Measurements from ENCODE around the gene DUSP5.

Gene DUSP5

DNA sequence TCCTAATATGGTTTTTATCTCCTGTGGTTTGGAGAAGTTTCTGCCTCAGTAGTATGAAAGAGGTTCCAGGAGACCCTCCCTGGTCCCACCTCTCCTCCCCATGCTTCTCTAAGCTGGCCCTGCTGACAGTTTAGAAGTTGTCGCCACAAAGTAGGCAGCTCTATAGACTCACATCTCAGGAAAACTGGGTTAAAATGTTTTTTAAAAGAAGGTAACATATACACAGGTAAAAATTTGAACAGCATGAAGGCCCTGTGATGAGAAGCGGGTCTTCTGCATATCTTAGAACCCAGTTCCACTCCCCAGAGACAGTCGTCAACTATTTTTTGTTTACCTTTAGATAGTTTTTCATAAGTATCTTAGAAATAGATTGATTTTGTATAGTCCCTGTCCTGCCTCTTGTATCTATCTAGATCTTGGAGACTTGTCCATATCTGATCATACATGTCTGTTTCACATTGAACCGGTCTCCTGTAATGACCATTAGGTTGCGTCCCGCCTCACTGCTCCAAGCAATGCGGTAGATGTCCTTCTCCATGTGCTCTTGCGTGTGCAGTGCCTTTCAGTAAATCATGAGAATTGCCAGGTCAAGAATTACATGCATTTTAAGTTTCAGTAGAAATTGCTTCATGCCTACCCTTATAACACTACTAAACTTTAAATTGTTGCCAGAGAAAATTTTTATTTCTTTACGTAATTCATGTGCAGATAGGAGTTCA, 2.2 kb downstream of the DUSP5 start:
- DNase-seq (ENCODE audit: low spot score): no peak

DNA sequence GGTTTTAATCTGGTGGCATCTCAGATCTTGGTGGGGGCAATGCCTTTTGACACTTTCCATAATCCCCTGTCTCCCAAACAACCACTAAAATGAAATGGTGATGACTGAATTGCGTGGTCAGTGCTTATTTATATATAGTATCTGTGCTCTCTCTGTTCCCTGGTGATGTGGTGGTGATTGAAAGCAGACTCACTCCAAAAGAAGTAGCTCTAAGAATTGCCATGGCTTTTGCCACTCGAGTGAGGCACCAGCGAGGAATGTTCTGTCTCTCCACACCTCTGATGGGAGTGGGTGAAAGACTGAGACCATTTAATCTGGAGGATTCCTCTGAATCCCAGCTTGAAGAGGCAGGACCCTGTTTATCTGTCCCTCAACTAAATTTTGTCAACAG, 2.8 kb downstream of the DUSP5 start:
- no peak for DNase-seq (ENCODE audit: low spot score)

DNA sequence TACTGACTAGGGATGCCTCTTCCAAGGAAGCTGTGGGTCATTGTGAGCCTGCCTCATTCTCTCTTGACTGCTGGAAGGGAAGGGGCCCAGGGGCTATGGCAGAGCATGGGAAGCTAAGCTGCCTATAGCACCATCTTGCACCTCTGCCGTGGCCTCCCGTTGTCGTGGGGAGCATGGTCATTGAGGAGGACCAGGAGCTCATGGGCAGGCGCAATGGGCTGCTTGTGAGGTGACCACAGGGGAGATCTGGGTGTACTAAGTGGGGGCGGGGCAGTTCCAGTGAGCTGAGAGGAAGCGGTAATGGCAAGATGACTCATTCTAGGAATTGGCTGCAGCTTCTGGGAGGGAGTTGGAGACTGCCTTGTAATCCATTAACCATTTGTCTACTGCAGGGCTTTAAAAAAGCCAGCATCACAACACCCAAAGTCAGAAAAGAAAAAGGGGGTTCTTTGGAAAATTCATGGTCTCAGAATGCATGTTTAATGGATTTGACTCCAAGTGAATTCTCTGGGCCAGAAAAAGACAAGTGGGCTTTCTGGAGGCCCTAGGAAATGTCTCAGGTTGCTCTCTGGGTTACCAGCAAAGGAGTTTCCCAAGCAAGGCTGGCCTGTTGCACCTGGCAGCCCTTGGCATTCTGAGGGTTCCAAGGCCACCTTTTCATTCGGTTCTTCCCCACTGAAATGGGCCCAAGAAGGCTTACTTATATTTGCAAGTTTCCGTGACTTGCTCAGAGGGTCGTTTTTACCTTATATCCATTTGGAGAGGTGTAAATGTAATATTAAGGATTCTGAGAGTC, 3.6 kb downstream of the DUSP5 start:
- no peak for DNase-seq (ENCODE audit: low spot score)

DNA sequence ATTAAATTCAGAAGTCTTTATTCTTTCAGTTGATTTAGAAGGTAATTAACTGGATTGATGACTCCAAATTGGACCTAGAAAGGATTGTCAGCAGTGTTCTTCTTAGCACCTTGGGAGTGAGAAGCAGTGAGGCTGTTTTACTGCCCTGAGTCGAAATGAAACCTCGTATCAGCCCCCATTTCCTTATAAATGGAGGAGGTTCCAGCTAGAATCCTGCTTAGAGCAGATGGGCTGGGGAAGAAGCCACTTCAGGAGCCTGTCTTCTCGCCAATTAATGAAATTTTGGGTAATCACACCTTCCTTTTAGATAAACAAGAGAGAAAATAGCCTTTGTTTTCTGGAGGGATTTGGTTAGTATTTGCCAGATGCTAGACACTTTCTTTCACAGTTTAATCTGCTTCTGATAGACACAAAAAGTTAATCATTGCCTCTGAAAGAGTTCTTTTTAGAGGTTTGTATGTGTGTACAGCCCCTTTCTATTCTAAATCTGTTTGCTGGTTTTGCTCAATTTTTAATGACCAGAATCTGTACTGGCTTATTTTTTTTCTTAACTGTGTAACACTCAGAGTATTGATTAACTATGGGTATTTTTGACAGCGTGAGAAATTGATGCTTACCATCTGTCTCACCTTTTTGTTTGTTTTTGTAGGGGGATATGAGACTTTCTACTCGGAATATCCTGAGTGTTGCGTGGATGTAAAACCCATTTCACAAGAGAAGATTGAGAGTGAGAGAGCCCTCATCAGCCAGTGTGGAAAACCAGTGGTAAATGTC, 4.6 kb downstream of the DUSP5 start:
- DNase-seq (ENCODE audit: low spot score): no peak

DNA sequence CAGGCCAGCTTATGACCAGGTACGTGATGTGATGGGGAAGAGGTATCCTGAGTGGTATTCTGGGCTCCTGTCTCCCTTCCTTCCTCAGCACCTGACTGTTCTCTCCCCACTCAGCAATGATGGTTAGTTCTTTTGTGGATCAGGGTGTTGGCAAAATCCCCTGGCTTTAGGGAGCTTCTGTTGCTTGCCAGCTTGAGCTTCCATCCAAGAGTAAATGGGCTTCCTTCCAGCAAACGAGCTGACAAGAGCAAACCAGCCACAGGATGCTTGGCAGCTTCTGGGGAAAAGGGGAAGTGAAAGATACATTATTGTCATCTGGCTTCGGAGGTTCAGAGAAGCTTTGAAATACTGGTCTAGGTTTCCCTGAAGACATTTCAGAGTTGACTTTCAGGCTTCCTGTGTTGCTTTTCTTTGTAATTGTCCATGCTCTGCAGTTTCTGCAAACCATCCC, 5.2 kb downstream of the DUSP5 start:
- no peak for DNase-seq (ENCODE audit: low spot score)

DNA sequence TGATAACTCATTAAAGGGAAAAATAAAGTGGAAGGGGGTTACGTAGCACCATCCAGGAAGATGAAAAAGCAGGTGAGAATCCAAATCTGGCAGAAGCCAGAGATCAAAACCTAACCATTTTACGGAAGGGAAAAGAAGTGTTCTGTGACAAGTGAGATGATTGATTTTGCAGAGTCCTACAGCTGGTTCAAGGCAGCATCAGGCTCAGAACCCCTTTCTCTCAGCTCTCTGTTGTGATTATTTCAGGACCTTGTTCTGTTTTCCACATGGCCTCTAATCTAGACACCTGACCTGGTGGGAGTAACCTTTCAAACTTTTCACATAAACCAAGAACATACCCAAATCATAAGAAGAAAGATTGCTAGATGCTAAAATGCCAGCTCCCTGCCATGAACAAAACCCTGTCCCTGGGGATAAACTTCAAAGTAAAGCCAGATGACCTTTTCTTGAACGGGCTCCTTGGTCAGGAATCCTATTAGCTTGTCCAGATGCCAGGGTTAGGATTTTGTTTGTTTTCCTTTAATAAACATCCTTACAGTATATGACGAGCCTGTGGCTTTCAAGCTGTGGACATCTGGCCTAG, 5.9 kb downstream of the DUSP5 start:
- DNase-seq (ENCODE audit: low spot score): no peak

DNA sequence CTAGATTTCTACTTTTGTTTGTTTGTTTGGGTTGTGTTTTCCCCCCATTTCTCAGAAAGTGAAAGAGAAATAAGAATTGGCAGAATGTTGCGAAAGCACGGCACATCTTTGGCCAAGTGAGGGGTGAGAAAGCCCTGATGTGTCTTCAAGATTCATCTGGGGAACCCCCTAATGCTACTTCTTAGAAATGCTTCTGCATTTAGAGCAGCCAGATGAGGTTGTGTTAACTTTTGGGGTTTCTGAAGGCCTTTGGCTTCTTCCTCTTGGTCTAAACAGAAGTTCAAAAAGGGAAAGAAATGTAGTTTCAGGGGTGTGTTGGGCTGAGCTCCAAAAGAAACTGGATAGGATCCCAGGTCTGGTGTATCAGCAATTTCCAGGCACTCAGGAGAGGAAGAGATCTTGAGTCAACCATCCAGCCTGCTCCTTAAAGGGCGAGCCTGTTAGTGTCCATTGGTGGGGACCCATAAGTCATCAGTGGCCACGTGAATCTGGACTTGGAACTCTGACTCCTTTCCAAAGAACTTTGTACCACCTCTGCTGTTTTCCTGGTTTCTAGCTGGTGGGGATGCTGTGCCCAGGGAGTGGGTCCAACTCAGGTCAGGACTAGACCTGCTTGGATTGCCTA, 6.5 kb downstream of the DUSP5 start:
- no peak for DNase-seq (ENCODE audit: low spot score)

DNA sequence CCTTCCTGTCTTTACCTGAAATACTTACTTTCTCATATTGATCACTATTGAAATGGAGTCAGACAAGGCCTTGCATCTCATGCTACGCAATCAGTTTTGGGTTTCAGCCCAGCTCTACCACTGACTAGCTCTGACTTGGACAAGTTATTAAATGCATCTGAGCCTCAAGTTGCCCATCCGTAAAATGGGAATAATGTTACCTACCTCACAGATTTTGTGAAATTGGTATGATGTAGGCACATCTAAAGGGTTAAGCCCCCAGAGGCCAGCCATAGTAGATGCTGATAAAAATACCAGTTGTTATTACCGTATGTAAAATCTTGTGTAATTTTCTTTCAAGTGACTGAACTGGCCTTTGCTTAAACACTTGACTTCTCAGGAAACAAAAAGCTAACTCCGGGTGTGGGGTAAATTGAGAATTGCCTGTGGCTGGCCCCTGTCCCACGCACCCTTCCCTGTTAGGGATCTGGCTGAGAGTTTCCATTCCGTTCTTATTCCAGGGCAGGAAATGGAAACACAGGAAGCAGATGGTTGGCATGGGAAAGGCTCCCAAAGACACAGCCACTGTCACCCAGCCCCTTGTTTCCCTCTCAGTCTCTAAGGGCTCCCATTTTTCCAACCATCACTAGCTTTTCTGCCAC, 7.5 kb downstream of the DUSP5 start:
- no peak for DNase-seq (ENCODE audit: low spot score)

DNA sequence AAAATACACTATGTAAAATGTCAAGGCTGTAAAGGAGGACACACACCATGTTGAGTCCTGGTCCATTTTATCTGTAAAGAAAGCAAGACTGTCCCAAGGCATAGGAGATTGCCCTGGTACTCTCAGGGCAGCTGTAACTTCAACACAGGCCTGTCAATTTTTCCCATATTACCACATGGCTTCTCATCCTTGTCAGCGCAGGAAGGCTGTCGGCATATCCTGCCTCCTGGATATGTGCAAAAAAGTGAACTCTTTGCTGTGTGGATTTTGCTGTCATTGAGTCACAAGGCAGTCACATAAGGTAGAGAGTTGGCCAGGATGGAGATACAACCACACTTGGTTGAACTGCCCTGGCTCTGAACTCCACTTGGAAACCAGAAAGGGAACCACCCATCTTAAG, 8.7 kb downstream of the DUSP5 start:
- DNase-seq (ENCODE audit: low spot score): no peak

DNA sequence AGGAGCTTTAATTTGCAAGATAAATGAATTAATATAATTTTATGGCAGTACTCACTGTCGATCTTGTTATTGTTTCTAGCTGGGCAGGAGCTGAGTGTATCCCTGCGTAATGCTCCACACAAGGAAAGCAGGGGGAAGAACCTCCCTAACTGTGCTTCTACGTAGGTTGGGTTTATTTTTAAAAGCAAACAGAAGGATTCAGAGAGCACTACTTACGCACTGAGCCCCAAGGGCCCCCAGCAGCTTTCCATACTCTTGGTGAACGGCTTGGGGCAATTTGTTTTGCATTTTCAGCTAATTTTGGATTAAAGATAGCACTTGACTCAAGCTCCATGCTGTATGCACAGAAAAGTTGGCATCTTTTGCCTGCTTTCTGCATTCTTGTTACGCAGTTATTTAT, 9.6 kb downstream of the DUSP5 start:
- DNase-seq (ENCODE audit: low spot score): no peak

DNA sequence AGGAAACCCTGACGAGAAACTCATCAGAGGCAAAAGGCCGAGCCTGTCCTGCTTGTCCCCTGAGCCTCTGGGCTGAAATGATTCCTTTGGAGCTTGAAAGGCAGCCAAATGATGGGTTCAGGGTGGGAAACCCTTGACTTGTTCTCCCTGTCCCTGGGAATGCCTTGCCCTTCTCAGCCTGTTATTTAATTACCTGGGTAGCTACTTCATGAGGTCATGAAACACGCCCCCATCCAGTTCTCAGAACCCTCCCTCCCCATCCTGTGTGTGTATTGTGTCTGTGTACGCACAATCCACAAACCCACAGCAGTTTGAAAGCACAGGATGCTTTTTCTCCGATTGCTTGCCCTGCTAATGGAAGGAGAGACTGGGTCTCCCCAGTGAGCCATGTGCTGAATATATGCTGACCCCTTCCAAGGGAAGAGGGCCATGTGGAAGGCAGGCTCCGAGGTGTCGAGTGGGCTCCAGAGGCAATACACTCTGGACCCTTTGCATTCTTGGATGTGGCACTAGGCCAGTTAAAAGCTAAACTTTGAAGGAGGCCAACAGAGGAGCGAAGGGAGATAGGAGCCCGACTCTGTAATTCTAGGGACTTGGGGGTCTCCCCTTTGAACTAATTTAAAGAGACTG, 10.6 kb downstream of the DUSP5 start:
- no peak for DNase-seq (ENCODE audit: low spot score)

DNA sequence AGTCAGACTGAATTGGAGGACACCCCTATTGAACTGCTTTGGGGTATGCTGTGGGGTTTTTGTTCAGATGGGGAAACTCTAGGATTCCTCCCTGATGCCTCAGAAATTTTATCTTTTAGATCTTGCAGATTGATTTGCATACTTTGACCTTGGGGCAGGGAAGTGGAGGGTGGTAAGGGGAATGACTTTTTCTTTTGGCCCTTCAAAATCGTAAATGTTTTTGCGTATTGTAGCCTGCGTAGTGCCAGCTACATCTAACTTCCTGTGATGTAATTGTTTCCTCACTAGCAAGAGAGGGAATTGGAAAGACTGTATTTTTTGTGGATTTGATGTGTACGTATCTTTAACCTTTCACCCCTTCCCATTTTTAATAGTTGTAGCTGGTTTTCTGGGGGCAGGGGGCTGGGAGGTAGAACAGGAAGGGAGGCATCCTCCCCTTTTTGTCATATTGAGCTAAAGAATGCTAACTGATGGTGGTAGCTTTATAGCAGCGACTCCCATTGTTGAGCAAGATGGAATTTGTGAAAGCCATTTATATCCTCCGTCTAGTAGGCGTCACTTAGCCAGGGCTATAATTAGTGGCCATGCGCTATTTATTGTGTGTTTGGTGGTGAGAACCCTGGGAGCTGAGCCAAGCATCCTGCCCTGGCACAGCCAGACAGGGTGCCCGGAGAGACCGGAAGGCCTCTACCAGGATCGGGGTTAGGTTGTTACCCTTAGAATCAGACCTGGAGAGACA, 11.3 kb downstream of the DUSP5 start:
- no peak for DNase-seq (ENCODE audit: low spot score)

DNA sequence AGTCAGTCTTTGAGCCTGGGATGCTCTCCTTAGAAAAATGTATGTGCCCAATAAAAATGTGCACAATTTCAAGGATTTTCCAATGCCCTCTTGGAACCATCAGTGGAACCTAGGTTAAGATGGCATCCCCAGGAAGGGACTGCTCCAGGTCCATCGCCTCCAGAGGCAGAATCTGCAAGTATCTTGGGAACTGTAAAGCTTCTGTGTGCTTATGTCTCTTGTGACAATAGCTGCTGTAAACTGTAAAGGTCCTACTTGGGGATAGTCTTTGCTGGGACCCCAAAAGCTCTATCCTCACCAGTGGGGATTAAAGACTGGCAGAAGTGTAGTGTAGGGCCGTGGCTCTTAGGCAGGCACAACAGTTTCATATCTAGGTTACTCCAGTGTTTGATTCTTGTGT, 11.9 kb downstream of the DUSP5 start:
- DNase-seq (ENCODE audit: low spot score): no peak

DNA sequence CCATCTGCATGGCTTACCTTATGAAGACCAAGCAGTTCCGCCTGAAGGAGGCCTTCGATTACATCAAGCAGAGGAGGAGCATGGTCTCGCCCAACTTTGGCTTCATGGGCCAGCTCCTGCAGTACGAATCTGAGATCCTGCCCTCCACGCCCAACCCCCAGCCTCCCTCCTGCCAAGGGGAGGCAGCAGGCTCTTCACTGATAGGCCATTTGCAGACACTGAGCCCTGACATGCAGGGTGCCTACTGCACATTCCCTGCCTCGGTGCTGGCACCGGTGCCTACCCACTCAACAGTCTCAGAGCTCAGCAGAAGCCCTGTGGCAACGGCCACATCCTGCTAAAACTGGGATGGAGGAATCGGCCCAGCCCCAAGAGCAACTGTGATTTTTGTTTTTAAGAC, 12.4 kb downstream of the DUSP5 start:
- no peak for DNase-seq (ENCODE audit: low spot score)

DNA sequence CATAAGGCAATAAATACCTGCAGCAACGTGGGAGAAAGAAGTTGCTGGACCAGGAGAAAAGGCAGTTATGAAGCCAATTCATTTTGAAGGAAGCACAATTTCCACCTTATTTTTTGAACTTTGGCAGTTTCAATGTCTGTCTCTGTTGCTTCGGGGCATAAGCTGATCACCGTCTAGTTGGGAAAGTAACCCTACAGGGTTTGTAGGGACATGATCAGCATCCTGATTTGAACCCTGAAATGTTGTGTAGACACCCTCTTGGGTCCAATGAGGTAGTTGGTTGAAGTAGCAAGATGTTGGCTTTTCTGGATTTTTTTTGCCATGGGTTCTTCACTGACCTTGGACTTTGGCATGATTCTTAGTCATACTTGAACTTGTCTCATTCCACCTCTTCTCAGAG, 13.0 kb downstream of the DUSP5 start:
- no peak for DNase-seq (ENCODE audit: low spot score)

DNA sequence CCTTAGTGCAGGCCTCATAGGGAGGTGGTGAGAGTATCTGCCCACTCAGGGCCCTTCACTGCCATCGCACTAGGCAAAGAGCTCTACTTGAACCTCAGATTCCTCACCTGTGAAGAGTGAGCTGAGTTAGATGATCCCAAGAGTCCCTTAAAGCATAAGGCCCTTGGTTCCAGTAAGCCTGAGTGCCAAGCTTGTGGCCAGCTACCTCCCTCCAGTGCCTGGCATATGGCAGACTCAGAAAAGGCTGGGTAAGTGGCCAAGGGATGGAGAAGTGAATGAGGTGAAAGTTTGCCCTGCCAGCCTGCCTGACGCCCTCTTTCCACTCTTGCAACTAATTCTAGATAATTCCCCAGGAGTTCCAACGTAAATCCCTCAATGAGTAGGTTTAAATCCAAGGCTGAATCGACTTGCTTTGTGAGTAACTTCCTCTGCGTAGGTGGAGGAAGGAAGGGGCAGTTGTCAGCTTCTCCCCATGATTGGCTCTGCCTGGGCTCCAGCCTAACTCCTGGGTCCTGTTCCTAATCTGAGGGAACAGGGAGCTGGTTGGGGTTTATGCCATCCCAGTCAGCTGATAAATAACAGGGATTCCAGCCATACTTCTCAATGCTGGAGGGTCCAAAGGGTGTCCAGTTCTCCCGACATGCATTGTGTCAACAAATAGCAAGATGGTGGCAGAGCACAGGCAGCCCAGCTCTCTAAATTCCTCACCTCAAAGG, 14.2 kb downstream of the DUSP5 start:
- DNase-seq (ENCODE audit: low spot score): no peak

DNA sequence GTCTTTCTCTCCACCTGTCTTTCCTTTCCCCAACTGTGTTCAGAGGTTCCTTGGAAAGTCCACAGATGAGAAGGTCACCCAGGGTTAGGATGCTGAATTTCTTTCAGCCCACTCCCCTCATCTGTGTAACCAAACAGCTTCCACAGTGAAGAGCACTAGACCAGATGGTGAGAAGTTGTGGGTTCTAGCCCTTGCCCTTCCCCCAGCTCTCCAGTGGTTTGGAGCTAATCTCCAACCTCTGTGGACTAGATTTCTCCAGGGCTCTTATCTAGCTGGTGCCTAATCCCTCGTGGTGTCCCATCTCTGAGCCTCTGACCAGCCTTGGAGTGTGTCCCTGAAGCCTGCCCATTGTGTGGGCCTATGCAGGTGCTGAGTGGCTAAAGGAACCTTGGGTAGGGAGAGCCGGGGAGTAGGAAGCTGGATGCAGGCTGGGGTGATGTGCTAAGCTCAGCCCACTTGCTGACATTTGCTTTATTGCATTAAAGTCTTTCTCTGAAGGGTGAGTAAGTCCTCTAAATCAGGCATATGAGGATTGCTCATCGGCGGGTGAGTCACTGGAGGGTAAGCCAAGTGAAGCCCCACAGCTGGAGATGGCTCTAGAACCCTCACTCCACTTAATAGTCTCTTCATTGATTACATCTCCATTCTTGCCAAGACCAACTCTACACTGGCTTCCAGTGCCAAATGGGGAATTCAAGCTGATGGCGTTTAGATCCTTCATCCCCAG, 14.9 kb downstream of the DUSP5 start:
- no peak for DNase-seq (ENCODE audit: low spot score)

DNA sequence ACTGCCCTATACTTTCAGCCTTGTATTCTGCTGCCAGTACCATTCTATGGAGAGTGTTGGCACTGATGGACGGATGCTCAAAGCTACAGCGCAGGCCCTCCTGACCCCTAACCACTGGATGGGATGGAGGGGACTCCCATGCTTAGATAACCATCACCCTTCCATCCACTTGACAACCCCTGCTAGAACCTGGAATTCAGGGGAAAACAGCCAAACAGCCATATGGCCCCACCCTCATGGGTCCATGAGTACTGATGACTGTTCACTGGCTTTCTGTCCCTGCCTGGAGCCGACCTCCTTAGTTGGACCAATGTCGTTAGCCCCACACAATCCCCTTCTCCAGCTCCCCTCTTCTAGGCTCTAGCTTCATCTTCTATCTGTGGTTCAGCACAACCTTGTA, 16.2 kb downstream of the DUSP5 start:
- DNase-seq (ENCODE audit: low spot score): no peak

DNA sequence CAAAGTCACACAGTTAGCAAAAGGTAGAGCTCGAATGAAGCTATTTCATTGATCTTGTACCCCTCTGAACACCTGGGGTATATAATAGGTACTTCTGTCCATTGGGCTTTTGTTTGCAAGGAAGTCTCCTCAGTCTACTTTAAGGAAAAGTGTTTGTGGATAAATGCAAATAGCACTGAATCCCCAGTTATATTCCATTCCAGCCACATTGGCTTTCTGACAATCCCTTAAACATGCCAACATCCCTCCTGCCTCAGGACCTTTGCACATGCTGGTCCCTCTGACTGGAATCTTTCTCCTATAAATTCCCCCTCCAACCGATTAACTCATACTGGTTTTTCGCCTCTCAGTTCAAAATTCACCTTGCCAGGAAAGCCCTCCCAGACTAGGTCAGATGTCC, 17.1 kb downstream of the DUSP5 start:
- no peak for DNase-seq (ENCODE audit: low spot score)
